ENCODE data around the gene TCOF1.
A peak's percentile ranks its signal among the peaks of the same experiment; 100 is the strongest.

GRCh38 chr5:150398722-150399523 lies 41.4 kb downstream of the TCOF1 start:
- TF ChIP-seq, protein P1, sequence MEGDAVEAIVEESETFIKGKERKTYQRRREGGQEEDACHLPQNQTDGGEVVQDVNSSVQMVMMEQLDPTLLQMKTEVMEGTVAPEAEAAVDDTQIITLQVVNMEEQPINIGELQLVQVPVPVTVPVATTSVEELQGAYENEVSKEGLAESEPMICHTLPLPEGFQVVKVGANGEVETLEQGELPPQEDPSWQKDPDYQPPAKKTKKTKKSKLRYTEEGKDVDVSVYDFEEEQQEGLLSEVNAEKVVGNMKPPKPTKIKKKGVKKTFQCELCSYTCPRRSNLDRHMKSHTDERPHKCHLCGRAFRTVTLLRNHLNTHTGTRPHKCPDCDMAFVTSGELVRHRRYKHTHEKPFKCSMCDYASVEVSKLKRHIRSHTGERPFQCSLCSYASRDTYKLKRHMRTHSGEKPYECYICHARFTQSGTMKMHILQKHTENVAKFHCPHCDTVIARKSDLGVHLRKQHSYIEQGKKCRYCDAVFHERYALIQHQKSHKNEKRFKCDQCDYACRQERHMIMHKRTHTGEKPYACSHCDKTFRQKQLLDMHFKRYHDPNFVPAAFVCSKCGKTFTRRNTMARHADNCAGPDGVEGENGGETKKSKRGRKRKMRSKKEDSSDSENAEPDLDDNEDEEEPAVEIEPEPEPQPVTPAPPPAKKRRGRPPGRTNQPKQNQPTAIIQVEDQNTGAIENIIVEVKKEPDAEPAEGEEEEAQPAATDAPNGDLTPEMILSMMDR (IDR thresholded peaks at IDR 0.05): peak in 3 of 6 experiments; percentile 22 to 42 (median 26)
- no peak for TF ChIP-seq POLR2A (IDR thresholded peaks at IDR 0.05)
